RWPE2 (cell line): ENCODE measurements around the gene ARRDC1.

Experiments
- ATAC-seq: fragments of 200-7000 bp; cut with Tn5 transposase; 3 replicates; pipeline ENCODE4 v1.9.1; 2021; ENCODE audit warnings: low read depth
- DNase-seq: peaks from one replicate; pipeline ENCODE4 v3.0.0-alpha.2; 2020; ENCODE audit warnings: low spot score
- H3K27ac ChIP-seq: fragments of 450-650 bp; 2 replicates; pipeline ENCODE4 v1.5.1; 2017; ENCODE audit warnings: mild to moderate bottlenecking; ENCODE audit not compliant: poor library complexity, severe bottlenecking
- H3K27me3 ChIP-seq: fragments of 250-450 bp; sonication (Bioruptor Pico); 2 replicates; pipeline ENCODE4 v1.5.1; 2021; ENCODE audit warnings: mild to moderate bottlenecking, moderate library complexity; ENCODE audit not compliant: insufficient read depth, poor library complexity, severe bottlenecking
- H3K36me3 ChIP-seq: fragments of 250-450 bp; sonication (Bioruptor Pico); 2 replicates; pipeline ENCODE4 v1.5.1; 2020; ENCODE audit warnings: low read depth, mild to moderate bottlenecking, moderate library complexity
- H3K4me1 ChIP-seq: fragments of 250-450 bp; sonication (Bioruptor Pico); 2 replicates; pipeline ENCODE4 v1.5.1; 2021; ENCODE audit warnings: mild to moderate bottlenecking, moderate library complexity; ENCODE audit not compliant: insufficient read depth, poor library complexity, severe bottlenecking
- H3K4me3 ChIP-seq: fragments of 250-450 bp; sonication (Bioruptor Pico); 2 replicates; pipeline ENCODE4 v1.5.1; 2021; ENCODE audit warnings: mild to moderate bottlenecking, moderate library complexity; ENCODE audit not compliant: severe bottlenecking
- H3K9me3 ChIP-seq: fragments of 250-450 bp; sonication (Bioruptor Pico); 2 replicates; pipeline ENCODE4 v1.5.1; 2021; ENCODE audit warnings: mild to moderate bottlenecking, moderate library complexity; ENCODE audit not compliant: severe bottlenecking
- CTCF ChIP-seq: fragments of 450-650 bp; IDR thresholded peaks from one replicate; pipeline ENCODE4 v1.5.1; 2017; ENCODE audit warnings: mild to moderate bottlenecking, moderate library complexity; ENCODE audit not compliant: poor library complexity, severe bottlenecking

Gene ARRDC1

GRCh38 chr9:137664676-137665075 is 59.2 kb downstream of the ARRDC1 start:
- DNase-seq = no peak
- no peak for ATAC-seq
- Histone ChIP-seq H3K4me3 (no peak overlapping the region), H3K4me1 (no peaks in the 10 kb centered on the region), H3K27ac (no peak overlapping the region), H3K9me3 (no peaks in the 10 kb centered on the region), H3K27me3 (no peaks in the 10 kb centered on the region), H3K36me3 (no peaks in the 10 kb centered on the region)
- no peak for TF ChIP-seq CTCF
